GM20000 (cell line): Measurements from ENCODE around the gene PSMB7.

ENCODE experiments used
- DNase-seq: peaks from one replicate; pipeline ENCODE4 v3.0.0; 2012; ENCODE audit warnings: low spot score
- TF ChIP-seq, protein P1 (sequence below): IDR thresholded peaks from 2 replicates; pipeline ENCODE4 v1.5.1; 2012; ENCODE audit warnings: mild to moderate bottlenecking, control low read depth; ENCODE audit errors: extremely low read depth, missing control alignments

The PSMB7 gene

DNA sequence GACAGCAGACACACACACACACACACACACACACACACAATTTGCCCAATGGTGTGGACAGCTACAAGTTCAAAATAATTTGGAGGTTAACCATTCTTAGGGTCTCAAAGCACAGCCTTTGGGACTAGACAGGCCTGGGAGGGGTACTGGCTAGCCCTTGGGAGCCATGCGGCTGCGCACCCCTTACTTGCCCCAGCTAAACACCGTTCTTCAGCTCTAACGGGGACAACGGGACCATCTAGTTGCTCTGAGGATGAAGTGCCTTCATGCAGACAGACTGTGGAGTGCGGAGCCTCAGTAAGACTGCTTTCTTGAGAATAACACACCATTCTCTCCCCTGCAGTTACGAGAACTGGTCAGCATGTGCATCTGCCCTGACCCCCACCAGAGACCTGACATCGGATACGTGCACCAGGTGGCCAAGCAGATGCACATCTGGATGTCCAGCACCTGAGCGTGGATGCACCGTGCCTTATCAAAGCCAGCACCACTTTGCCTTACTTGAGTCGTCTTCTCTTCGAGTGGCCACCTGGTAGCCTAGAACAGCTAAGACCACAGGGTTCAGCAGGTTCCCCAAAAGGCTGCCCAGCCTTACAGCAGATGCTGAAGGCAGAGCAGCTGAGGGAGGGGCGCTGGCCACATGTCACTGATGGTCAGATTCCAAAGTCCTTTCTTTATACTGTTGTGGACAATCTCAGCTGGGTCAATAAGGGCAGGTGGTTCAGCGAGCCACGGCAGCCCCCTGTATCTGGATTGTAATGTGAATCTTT is 64.6 kb downstream of the PSMB7 start:
- DNase-seq, result no peak
- TF ChIP-seq, protein P1, sequence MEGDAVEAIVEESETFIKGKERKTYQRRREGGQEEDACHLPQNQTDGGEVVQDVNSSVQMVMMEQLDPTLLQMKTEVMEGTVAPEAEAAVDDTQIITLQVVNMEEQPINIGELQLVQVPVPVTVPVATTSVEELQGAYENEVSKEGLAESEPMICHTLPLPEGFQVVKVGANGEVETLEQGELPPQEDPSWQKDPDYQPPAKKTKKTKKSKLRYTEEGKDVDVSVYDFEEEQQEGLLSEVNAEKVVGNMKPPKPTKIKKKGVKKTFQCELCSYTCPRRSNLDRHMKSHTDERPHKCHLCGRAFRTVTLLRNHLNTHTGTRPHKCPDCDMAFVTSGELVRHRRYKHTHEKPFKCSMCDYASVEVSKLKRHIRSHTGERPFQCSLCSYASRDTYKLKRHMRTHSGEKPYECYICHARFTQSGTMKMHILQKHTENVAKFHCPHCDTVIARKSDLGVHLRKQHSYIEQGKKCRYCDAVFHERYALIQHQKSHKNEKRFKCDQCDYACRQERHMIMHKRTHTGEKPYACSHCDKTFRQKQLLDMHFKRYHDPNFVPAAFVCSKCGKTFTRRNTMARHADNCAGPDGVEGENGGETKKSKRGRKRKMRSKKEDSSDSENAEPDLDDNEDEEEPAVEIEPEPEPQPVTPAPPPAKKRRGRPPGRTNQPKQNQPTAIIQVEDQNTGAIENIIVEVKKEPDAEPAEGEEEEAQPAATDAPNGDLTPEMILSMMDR, result no peak

DNA sequence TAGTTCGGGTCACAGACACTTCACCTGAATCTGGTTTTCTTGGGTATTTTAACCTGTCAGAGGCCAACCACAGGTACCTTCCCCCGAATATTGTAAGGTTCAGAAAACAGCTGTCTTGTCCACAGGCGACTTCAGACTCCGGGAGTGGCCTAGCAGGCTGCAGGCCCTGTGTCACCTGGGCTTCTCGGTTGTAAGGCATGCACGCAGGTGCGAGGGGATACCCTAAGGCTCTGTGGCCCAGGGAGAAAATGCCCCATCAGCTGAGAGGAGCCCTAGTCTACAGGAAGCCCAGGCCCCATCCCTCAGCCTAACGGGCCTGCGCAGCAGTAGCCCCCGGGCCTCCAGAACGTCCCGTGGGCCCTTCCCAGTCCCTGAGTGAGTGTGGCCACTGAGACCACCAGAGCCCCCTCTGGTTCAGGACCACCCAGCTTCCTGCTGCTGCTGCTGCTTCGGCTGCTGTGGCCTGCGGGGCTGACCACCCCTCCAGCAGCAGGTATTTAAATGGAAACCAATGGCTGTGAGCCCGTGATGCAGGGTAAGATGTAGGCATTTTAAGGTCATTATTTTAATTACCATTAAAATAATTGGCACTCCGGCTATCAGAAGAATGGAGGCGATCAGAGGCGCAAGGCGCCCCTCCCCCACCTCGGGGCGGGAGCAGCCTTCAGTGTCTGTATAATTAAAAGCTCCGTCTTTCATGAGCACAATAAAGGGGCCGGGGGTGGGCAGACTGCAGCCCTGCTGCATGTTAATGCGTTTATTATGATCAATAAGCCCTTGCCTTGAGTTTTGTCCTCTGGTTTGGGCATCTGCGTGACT is 65.4 kb downstream of the PSMB7 start:
- TF ChIP-seq, protein P1, result no peak
- no peak for DNase-seq

DNA sequence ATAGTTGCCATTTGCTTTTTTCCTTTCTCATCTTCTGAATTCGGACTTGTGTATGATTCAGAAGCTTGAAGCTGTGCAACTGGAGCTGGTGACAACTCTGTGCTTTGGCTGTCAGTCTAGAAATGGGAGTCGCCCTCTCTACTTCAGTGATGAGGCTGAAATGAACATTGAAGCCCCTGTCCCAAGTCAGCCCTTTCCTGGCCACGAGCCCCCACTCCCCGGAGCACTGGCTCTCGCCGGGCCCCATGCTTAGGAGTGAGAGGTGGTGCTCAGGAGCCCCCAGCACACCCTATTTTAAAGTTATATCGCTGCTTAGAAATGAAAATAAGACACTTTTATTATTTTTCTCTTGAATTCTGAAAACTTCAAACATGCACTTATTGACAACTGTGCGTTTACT is 66.0 kb downstream of the PSMB7 start:
- TF ChIP-seq, protein P1, result no peak

DNA sequence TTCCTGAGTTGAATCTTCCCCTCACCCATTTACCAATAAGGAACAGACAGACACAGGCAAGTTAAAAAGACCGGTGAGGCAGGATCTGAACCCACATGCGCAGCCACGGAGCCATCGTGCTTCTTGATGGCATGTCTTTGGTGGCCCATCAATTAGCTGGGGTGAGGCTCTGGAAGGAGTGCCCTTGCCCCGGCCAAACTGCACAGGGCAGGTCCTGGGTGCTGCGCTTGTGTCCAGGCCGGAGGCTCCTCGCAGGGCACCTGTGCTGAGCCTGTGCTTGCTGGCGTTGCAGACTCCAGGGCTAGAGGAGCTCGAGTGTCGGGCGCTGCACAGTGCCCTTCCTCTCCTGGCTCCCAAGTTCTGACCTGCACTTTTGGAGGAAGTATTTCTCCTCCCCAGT is 66.4 kb downstream of the PSMB7 start:
- no peak for DNase-seq
- TF ChIP-seq, protein P1, result no peak

More for the DNA sequence above, 66.0 kb downstream of the PSMB7 start:
- DNase-seq, result no peak

DNA sequence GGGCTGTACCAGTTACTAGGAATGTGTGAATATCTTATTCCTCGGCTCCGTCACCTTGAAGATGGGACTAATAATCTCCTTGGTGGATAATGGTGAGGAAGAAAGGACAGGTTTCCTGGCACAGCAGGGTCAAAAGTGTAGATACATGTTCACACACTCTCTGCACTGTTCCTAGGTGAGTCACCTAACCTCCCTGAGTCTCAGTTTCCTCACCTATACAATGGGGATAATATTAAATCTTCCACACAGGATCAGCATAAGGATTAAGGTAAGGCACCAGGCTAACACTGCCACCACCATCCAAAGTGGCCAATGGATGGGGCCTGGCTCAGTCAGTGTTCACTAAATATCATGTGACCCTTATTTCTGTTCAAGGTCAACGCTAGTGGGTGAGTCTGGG is 66.9 kb downstream of the PSMB7 start:
- DNase-seq, result no peak
- TF ChIP-seq, protein P1, result no peak

DNA sequence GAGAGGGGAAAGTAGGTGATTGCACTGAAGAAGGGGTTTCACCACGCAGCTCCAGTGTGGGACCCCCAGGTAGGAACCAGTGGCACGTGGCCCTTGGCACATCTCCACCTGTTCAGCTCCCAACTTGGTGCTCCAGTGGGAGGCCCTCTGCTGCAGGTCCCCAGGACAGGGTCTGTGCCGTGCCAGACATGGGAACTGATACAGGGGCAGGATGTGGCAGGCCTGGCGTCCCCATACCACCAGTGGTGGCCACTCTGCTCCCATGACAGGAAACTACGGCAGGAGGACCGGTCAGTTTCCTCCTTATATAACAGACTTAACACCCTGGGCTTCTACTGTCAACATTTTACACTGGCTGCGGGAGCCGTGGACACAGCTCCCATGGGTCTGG is 67.3 kb downstream of the PSMB7 start:
- DNase-seq, result no peak
- TF ChIP-seq, protein P1, result no peak
